ENCODE data around the gene FTSJ3.
"Not testable (repeated sequence)": the region's sequence is repeated elsewhere in the genome, so short reads cannot be mapped to it uniquely, and the experiment has no call there.

The FTSJ3 gene

GRCh38 chr17:63827002-63827800, at the start of gene FTSJ3, which contains the start of gene PSMC5:
FTSJ3 (minus strand) TSS chr17:63827663; CDS start chr17:63826902, 761 bp downstream.
PSMC5 (plus strand) TSS chr17:63827431; CDS start chr17:63827491, 60 bp downstream.
- peak; percentile 95 to 97 for DNase-seq

DNA sequence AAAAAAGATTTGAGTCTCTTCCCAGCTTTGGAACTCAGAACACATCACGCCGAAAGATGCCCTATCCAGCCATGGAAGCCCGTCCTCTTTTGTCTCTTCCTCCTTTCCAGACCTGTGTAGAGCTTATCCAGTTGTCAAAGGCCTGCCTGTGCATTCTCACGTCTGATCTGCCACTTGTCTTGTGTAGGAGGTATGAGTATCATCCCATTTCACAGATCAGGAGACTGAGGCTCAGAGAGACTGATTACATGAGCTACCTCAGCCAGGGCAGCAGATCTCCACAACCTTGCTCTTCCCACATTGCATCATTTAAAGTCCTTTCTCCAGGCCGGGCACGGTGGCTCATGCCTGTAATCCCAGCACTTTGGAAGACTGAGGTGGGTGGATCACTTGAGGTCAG, 47.2 kb upstream of the FTSJ3 start:
- DNase-seq = not testable (repeated sequence)

- not testable (repeated sequence) for DNase-seq
Observed at GRCh38 chr17:63874061-63874626, 46.7 kb upstream of the FTSJ3 start.

DNA sequence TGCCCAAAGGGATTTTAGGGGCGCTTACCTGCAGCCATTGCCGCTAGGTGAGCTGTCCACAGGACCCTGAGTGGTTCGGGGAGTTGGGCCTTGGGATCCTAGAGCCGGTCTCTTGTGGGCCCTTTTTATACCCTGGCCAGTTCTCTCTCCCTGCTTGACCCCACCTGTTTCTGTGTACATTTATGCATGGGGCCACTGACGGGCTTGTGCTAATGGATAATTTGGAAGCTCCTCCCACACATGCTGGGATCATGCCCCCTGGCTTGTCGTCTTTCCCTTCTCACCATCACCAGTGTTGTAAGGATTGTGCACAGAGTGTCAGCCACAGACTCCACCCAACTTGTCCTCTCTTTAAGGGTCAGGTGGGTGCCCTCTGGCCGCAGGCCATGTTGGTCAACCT, 46.1 kb upstream of the FTSJ3 start, which contains the start of gene CSH2:
Gene CSH2, minus strand, starts transcription at position 101 of the 400 bp plus-strand sequence. Its CDS starts 63 bp downstream, at position 38.
- DNase-seq = not testable (repeated sequence)

- not testable (repeated sequence) for DNase-seq
Observed at GRCh38 chr17:63871646-63872365, 44.3 kb upstream of the FTSJ3 start.

- DNase-seq = not testable (repeated sequence)
Observed at GRCh38 chr17:63870292-63870665, 42.8 kb upstream of the FTSJ3 start.

- DNase-seq = not testable (repeated sequence)
Observed at GRCh38 chr17:63869491-63870291, 42.2 kb upstream of the FTSJ3 start.

GRCh38 chr17:63866625-63867024, 39.2 kb upstream of the FTSJ3 start:
- DNase-seq = not testable (repeated sequence)

- no peak for DNase-seq
Observed at GRCh38 chr17:63859257-63859656, 31.8 kb upstream of the FTSJ3 start.

DNA sequence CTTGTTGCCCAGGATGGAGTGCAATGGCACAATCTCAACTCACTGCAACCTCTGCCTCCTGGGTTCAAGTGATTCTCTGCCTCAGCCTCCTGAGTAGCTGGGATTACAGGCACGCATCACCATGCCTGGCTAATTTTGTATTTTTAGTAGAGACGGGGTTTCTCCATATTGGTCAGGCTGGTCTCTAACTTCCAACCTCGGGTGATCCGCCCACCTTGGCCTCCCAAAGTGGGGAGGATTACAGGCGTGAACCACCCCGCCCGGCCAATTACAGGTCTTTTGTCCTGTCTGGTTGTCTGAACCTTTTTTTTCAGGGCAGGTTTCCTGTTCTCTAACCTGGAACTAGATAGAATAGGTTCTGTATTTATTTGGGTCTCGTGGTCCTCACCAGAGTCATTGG, 29.0 kb upstream of the FTSJ3 start:
- DNase-seq = not testable (repeated sequence)

- DNase-seq = no peak
Observed at GRCh38 chr17:63855185-63855584, 27.7 kb upstream of the FTSJ3 start.

GRCh38 chr17:63854709-63855108, 27.2 kb upstream of the FTSJ3 start:
- no peak for DNase-seq

DNA sequence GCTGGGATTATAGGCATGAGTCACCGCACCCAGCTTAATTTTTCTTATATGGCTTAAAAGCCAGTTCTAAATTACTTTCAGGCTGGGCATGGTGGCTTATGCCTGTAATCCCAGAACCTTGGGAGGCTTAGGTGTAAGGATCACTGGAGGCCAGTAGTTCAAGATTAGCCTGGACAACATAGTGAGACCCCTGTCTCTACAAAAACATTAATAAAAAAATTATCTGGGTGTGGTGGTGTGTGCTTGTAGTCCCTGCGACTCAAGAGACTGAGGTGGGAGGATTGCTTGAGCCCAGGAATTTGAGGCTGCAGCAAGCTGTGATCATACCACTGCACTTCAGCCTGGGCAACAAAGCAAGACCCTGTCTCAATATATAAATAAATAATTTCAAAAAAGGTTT, 25.8 kb upstream of the FTSJ3 start:
- no peak for DNase-seq

GRCh38 chr17:63850401-63850800, 22.9 kb upstream of the FTSJ3 start:
- no peak for DNase-seq

GRCh38 chr17:63848834-63849689, 21.6 kb upstream of the FTSJ3 start:
- peak; percentile 54 to 66 for DNase-seq

DNA sequence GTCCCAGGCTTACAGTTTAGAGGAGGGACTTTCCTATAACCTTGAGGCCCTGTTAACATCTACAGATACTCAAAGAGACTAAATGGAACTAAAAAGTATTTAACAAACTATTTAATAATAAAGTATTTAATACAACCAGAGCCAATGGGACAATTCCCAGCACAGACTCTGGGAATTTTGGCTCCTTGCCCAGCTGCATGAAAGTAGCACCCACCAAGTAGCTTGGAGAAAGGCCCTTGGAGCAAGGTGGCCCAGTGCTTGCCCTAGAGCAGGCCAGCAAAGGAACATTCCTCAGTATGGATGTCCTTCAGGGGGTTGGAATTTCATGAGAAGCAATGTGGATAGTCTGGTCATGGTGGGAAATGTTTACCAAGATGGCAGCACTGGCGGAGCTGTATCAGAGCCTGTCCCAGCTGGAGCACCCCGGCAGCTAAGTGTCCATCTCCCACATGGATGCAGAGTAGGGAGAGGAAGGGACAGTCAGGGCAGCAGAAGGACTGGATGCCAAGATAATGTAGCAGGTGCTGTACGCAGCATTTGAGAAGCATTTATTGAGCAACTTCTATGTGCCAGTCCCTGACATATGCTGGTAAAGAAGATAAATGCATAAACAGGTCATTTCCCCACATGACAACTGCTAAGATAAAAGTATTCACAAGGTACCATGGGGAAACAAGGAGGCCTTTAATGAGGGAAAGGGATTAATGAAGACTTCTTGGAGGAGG, 20.2 kb upstream of the FTSJ3 start:
- no peak for DNase-seq

- DNase-seq = no peak
Observed at GRCh38 chr17:63845509-63845908, 18.0 kb upstream of the FTSJ3 start.

DNA sequence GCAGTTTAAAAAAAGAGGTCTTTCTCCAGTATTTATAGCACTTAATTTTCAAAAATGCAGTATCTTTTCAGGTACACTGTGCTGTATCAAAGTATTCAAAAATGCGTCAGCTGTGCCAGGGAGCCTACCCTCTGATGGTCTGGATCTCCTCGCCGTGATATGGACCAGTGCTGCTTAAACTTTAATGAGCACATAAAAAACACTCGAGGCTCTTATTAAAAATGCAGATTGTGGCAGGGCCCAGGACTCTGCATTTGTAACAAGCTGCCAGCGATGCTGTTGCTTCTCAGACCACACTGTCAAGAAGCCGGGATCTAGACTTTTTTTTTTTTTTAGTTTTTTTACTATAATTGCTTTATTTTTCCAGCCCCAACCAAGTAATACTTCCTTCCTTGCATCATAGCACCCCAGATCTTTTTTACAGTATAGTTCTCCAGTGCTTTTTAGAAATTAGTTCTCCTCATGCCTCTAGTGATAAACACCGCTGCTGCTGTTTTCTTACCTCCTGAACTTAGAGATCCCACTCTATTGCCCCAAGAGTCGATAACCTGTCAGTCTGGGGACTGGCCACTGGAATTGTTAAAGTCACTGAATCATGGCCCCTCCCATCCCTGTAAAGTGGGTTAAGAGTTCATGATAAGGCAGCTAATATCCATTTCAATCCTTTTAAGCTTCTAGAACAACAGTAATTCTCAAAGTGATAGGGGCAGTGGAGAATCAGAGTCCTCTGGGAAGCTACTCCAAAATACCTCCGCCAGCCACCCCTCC, 16.6 kb upstream of the FTSJ3 start:
- no peak for DNase-seq

DNA sequence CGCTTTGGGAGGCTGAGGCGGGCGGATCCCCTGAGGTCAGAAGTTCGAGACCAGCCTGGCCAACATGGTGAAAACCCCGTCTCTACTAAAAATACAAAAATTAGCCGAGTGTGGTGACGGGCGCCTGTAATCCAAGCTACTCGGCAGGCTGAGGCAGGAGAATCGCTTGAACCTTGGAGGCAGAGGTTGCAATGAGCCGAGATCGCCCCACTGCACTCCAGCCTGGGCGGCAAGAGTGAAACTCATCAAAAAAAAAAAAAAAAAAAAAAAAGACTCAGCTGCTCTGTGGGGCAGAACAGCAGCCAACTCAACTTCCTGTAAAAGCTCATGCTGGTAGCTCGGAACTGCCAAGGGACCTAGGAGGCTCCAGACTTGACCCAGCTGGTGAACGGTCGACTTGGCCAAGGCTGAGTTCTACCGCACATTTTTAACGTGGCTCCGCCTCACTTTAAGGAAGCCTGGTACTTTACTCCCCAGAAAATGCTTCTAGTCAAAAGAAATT, 16.0 kb upstream of the FTSJ3 start:
- peak; percentile 10 to 26 for DNase-seq
